Testis (tissue), 2 donors: ENCODE measurements around the gene LAMP1.

Experiments used
- POLR2A ChIP-seq: fragments of 450-650 bp; IDR thresholded peaks from one replicate; pipeline ENCODE4 v1.6.1; 2017; ENCODE audit warnings: antibody characterized with exemption, mild to moderate bottlenecking, moderate library complexity
- TF ChIP-seq, protein P1 (sequence below), 3 experiments: fragments of 450-650 bp in 2 of 3; fragments of 200-600 bp in 1 of 3; sonication (generic) in 1 of 3; IDR thresholded peaks; one replicate each; pipeline ENCODE4 v1.5.1; 2016 to 2019; ENCODE audit warnings: antibody characterized with exemption in 3 of 3, mild to moderate bottlenecking in 2 of 3, moderate library complexity in 1 of 3

DNA sequence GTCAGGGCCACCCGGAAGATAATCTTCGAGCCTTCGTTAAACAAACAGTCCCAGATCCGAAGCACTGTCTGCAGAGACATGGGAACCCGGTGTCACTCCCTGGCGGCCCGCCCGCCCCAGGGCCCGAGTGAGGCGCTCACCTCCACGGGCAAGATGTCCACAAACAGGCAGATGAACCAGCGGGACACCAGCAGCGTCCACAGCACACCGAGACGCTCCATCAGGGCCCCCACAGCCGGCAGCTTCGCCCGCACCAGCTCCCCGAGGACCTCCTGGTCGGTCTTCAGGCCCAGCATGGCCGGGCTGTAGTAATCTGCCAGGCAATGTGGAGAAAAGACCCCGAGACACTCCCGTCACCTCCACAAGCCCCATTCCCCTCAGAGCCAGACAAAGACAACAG, 28.7 kb downstream of the LAMP1 start:
- no peak for TF ChIP-seq POLR2A
- TF ChIP-seq, protein P1, sequence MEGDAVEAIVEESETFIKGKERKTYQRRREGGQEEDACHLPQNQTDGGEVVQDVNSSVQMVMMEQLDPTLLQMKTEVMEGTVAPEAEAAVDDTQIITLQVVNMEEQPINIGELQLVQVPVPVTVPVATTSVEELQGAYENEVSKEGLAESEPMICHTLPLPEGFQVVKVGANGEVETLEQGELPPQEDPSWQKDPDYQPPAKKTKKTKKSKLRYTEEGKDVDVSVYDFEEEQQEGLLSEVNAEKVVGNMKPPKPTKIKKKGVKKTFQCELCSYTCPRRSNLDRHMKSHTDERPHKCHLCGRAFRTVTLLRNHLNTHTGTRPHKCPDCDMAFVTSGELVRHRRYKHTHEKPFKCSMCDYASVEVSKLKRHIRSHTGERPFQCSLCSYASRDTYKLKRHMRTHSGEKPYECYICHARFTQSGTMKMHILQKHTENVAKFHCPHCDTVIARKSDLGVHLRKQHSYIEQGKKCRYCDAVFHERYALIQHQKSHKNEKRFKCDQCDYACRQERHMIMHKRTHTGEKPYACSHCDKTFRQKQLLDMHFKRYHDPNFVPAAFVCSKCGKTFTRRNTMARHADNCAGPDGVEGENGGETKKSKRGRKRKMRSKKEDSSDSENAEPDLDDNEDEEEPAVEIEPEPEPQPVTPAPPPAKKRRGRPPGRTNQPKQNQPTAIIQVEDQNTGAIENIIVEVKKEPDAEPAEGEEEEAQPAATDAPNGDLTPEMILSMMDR (IDR thresholded peaks at IDR 0.05) = no peak
